ENCODE results near the gene METTL21C. TPM values are rescaled to one million over a fixed set of nuclear protein-coding genes. Genes with fewer than 3 reads are reported as not detected.

METTL21C gene
- total RNA-seq, 1 donor, result not detected

GRCh38 chr13:102651392-102651791 lies 43.5 kb downstream of the METTL21C start:
- no peaks in the 10 kb centered on the region for H3K79me2 ChIP-seq (ENCODE audit: insufficient read depth, low read length)
- no peak overlapping the region for H2AFZ ChIP-seq (ENCODE audit: low read length)
- peak overlapping the region; percentile 42 for H3K27ac ChIP-seq (ENCODE audit: low read depth, low read length)
- H3K4me3 ChIP-seq (ENCODE audit: insufficient read depth, low read length), result no peak overlapping the region
- H4K20me1 ChIP-seq (ENCODE audit: insufficient read depth, low read length), result no peaks in the 10 kb centered on the region
- no peaks in the 10 kb centered on the region for H3K27me3 ChIP-seq (ENCODE audit: insufficient read depth, low read length)
- peaks cover 16% of the 10 kb centered on the region for H3K4me1 ChIP-seq (ENCODE audit: insufficient read depth, low read length)
- DNase-seq (ENCODE audit: insufficient read length, low spot score, missing footprints), result peak; percentile 55
- no peaks in the 10 kb centered on the region for H3K9me3 ChIP-seq (ENCODE audit: low read depth, low read length)
- TF ChIP-seq, protein P1, sequence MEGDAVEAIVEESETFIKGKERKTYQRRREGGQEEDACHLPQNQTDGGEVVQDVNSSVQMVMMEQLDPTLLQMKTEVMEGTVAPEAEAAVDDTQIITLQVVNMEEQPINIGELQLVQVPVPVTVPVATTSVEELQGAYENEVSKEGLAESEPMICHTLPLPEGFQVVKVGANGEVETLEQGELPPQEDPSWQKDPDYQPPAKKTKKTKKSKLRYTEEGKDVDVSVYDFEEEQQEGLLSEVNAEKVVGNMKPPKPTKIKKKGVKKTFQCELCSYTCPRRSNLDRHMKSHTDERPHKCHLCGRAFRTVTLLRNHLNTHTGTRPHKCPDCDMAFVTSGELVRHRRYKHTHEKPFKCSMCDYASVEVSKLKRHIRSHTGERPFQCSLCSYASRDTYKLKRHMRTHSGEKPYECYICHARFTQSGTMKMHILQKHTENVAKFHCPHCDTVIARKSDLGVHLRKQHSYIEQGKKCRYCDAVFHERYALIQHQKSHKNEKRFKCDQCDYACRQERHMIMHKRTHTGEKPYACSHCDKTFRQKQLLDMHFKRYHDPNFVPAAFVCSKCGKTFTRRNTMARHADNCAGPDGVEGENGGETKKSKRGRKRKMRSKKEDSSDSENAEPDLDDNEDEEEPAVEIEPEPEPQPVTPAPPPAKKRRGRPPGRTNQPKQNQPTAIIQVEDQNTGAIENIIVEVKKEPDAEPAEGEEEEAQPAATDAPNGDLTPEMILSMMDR (IDR thresholded peaks at IDR 0.05; ENCODE audit: extremely low read depth, low read depth, low read length), result no peak
- H3K4me2 ChIP-seq (ENCODE audit: insufficient read depth, low read length), result peak overlapping the region; percentile 70
- peaks cover 13% of the 10 kb centered on the region for H3K36me3 ChIP-seq (ENCODE audit: insufficient read depth, low read length)

DNA sequence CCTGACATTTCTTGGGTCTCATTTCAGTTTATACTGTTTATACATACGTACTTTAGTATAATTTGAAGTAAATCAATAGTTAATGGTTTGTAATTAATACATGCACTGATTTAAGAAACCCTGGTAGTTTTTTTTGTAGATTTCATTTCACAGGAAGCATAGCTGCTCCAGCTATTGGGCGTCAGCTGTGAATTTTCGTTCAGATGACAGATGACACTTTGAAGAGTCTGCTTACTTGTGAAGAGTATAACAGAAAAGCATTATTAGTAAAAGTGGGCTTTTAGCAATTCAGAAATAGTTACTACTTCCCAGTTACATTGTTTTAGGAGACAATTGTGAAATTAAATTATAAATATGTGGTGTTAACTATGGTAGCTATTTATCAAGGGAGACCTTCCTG lies 44.4 kb downstream of the METTL21C start:
- H3K36me3 ChIP-seq (ENCODE audit: insufficient read depth, low read length), result peaks cover 19% of the 10 kb centered on the region
- no peaks in the 10 kb centered on the region for H3K79me2 ChIP-seq (ENCODE audit: insufficient read depth, low read length)
- DNase-seq (ENCODE audit: insufficient read length, low spot score, missing footprints), result no peak
- TF ChIP-seq, protein P1 (IDR thresholded peaks at IDR 0.05; ENCODE audit: extremely low read depth, low read depth, low read length), result no peak
- no peaks in the 10 kb centered on the region for H4K20me1 ChIP-seq (ENCODE audit: insufficient read depth, low read length)
- no peaks in the 10 kb centered on the region for H3K27me3 ChIP-seq (ENCODE audit: insufficient read depth, low read length)
- no peak overlapping the region for H3K4me2 ChIP-seq (ENCODE audit: insufficient read depth, low read length)
- H3K27ac ChIP-seq (ENCODE audit: low read depth, low read length), result no peak overlapping the region
- H3K9me3 ChIP-seq (ENCODE audit: low read depth, low read length), result no peaks in the 10 kb centered on the region
- H2AFZ ChIP-seq (ENCODE audit: low read length), result no peak overlapping the region
- H3K4me1 ChIP-seq (ENCODE audit: insufficient read depth, low read length), result peaks cover 16% of the 10 kb centered on the region
- H3K4me3 ChIP-seq (ENCODE audit: insufficient read depth, low read length), result no peak overlapping the region

GRCh38 chr13:102648046-102648445 lies 46.8 kb downstream of the METTL21C start:
- Histone ChIP-seq H4K20me1 (ENCODE audit: insufficient read depth, low read length) (no peaks in the 10 kb centered on the region), H3K9me3 (ENCODE audit: low read depth, low read length) (no peaks in the 10 kb centered on the region), H3K4me1 (ENCODE audit: insufficient read depth, low read length) (peaks cover 16% of the 10 kb centered on the region), H3K27me3 (ENCODE audit: insufficient read depth, low read length) (no peaks in the 10 kb centered on the region), H2AFZ (ENCODE audit: low read length) (no peak overlapping the region), H3K4me3 (ENCODE audit: insufficient read depth, low read length) (no peak overlapping the region), H3K36me3 (ENCODE audit: insufficient read depth, low read length) (peaks cover 32% of the 10 kb centered on the region), H3K27ac (ENCODE audit: low read depth, low read length) (no peak overlapping the region), H3K4me2 (ENCODE audit: insufficient read depth, low read length) (no peak overlapping the region), H3K79me2 (ENCODE audit: insufficient read depth, low read length) (no peaks in the 10 kb centered on the region)
- no peak for DNase-seq (ENCODE audit: insufficient read length, low spot score, missing footprints)
- TF ChIP-seq, protein P1 (IDR thresholded peaks at IDR 0.05; ENCODE audit: extremely low read depth, low read depth, low read length), result no peak

GRCh38 chr13:102645701-102646100 lies 49.1 kb downstream of the METTL21C start:
- Histone ChIP-seq H3K36me3 (ENCODE audit: insufficient read depth, low read length) (peaks cover 46% of the 10 kb centered on the region), H3K4me2 (ENCODE audit: insufficient read depth, low read length) (no peak overlapping the region), H3K4me3 (ENCODE audit: insufficient read depth, low read length) (no peak overlapping the region), H3K27me3 (ENCODE audit: insufficient read depth, low read length) (no peaks in the 10 kb centered on the region), H3K9me3 (ENCODE audit: low read depth, low read length) (no peaks in the 10 kb centered on the region), H3K79me2 (ENCODE audit: insufficient read depth, low read length) (no peaks in the 10 kb centered on the region), H2AFZ (ENCODE audit: low read length) (no peak overlapping the region), H4K20me1 (ENCODE audit: insufficient read depth, low read length) (no peaks in the 10 kb centered on the region), H3K4me1 (ENCODE audit: insufficient read depth, low read length) (no peaks in the 10 kb centered on the region), H3K27ac (ENCODE audit: low read depth, low read length) (no peak overlapping the region)
- no peak for DNase-seq (ENCODE audit: insufficient read length, low spot score, missing footprints)
- TF ChIP-seq, protein P1 (IDR thresholded peaks at IDR 0.05; ENCODE audit: extremely low read depth, low read depth, low read length), result no peak
